Measurements from ENCODE around the gene ACOT6.
"Not testable (repeated sequence)": the region's sequence is repeated elsewhere in the genome, so short reads cannot be mapped to it uniquely, and the experiment has no call there.

Gene ACOT6

GRCh38 chr14:73567358-73567757, 45.0 kb upstream of the ACOT6 start:
- Histone ChIP-seq H3K27ac (ENCODE audit: low read depth, low read length, poor library complexity, severe bottlenecking) (no peak overlapping the region), H3K9me2 (ENCODE audit: low read depth, low read length) (no peaks in the 10 kb centered on the region), H3K4me2 (ENCODE audit: low read length) (peak overlapping the region; percentile 68; the same call in 1 of the 2 replicates), H3F3A (ENCODE audit: insufficient read depth, low read length) (peaks cover 3% of the 10 kb centered on the region; the same call in 1 of the 2 replicates), H3K9ac (ENCODE audit: low read length) (no peak overlapping the region), H3K4me1 (ENCODE audit: insufficient read depth, low read length, severe bottlenecking) (peaks cover 27% of the 10 kb centered on the region), H3K79me2 (ENCODE audit: insufficient read depth, low read length) (no peaks in the 10 kb centered on the region), H3K36me3 (ENCODE audit: insufficient read depth, low read length) (no peaks in the 10 kb centered on the region), H4K20me1 (ENCODE audit: insufficient read depth, low read length) (no peaks in the 10 kb centered on the region), H3K27me3 (ENCODE audit: insufficient read depth, low read length) (no peaks in the 10 kb centered on the region), H3K4me3 (ENCODE audit: low read depth, low read length, poor library complexity, severe bottlenecking) (no peak overlapping the region), H2AFZ (ENCODE audit: low read length) (no peak overlapping the region), H3K9me3 (ENCODE audit: low read length) (no peaks in the 10 kb centered on the region)
- TF ChIP-seq EZH2 (IDR thresholded peaks at IDR 0.05; ENCODE audit: borderline replicate concordance, low read length) (no peak), CTCF (IDR thresholded peaks at IDR 0.05; ENCODE audit: low read length) (no peak)

GRCh38 chr14:73567951-73568885, 44.1 kb upstream of the ACOT6 start:
- no peaks in the 10 kb centered on the region for H3K36me3 ChIP-seq (ENCODE audit: insufficient read depth, low read length)
- H4K20me1 ChIP-seq (ENCODE audit: insufficient read depth, low read length), result no peaks in the 10 kb centered on the region
- peak overlapping the region; percentile 68 for H3K4me2 ChIP-seq (ENCODE audit: low read length)
- no peaks in the 10 kb centered on the region for H3K9me3 ChIP-seq (ENCODE audit: low read length)
- H3K27ac ChIP-seq (ENCODE audit: low read depth, low read length, poor library complexity, severe bottlenecking), result peak overlapping the region; percentile 35
- no peak overlapping the region for H2AFZ ChIP-seq (ENCODE audit: low read length)
- H3K79me2 ChIP-seq (ENCODE audit: insufficient read depth, low read length), result no peaks in the 10 kb centered on the region
- peaks cover 3% of the 10 kb centered on the region; the same call in 1 of the 2 replicates for H3F3A ChIP-seq (ENCODE audit: insufficient read depth, low read length)
- TF ChIP-seq CTCF (IDR thresholded peaks at IDR 0.05; ENCODE audit: low read length), result no peak
- TF ChIP-seq EZH2 (IDR thresholded peaks at IDR 0.05; ENCODE audit: borderline replicate concordance, low read length), result no peak
- peak overlapping the region; percentile 62 for H3K4me3 ChIP-seq (ENCODE audit: low read depth, low read length, poor library complexity, severe bottlenecking)
- peaks cover 27% of the 10 kb centered on the region for H3K4me1 ChIP-seq (ENCODE audit: insufficient read depth, low read length, severe bottlenecking)
- H3K9ac ChIP-seq (ENCODE audit: low read length), result peak overlapping the region; percentile 68
- no peaks in the 10 kb centered on the region for H3K9me2 ChIP-seq (ENCODE audit: low read depth, low read length)
- no peaks in the 10 kb centered on the region for H3K27me3 ChIP-seq (ENCODE audit: insufficient read depth, low read length)

- H3F3A ChIP-seq (ENCODE audit: insufficient read depth, low read length); H3K9me2 ChIP-seq (ENCODE audit: low read depth, low read length); H4K20me1 ChIP-seq (ENCODE audit: insufficient read depth, low read length); H3K9me3 ChIP-seq (ENCODE audit: low read length); H2AFZ ChIP-seq (ENCODE audit: low read length); H3K27me3 ChIP-seq (ENCODE audit: insufficient read depth, low read length); H3K79me2 ChIP-seq (ENCODE audit: insufficient read depth, low read length); H3K36me3 ChIP-seq (ENCODE audit: insufficient read depth, low read length): not testable (repeated sequence)
- H3K4me2 ChIP-seq (ENCODE audit: low read length), result peak overlapping the region; percentile 68
- peaks cover 27% of the 10 kb centered on the region for H3K4me1 ChIP-seq (ENCODE audit: insufficient read depth, low read length, severe bottlenecking)
- peak overlapping the region; percentile 35 for H3K27ac ChIP-seq (ENCODE audit: low read depth, low read length, poor library complexity, severe bottlenecking)
- peak overlapping the region; percentile 62 for H3K4me3 ChIP-seq (ENCODE audit: low read depth, low read length, poor library complexity, severe bottlenecking)
- H3K9ac ChIP-seq (ENCODE audit: low read length), result peak overlapping the region; percentile 68
These were observed 43.5 kb upstream of the ACOT6 start for GRCh38 chr14:73568886-73569184.

GRCh38 chr14:73569185-73569958, 42.9 kb upstream of the ACOT6 start, which contains the start of gene ACOT2:
Gene ACOT2, plus strand, starts transcription at chr14:73569213. Its CDS starts 28 bp downstream, at chr14:73569241.
- not testable (repeated sequence) for H3K9me2 ChIP-seq (ENCODE audit: low read depth, low read length); H3K9me3 ChIP-seq (ENCODE audit: low read length); H3K79me2 ChIP-seq (ENCODE audit: insufficient read depth, low read length); H3F3A ChIP-seq (ENCODE audit: insufficient read depth, low read length); H3K27me3 ChIP-seq (ENCODE audit: insufficient read depth, low read length); H2AFZ ChIP-seq (ENCODE audit: low read length); H3K36me3 ChIP-seq (ENCODE audit: insufficient read depth, low read length); H4K20me1 ChIP-seq (ENCODE audit: insufficient read depth, low read length)
- Histone ChIP-seq H3K4me3 (ENCODE audit: low read depth, low read length, poor library complexity, severe bottlenecking) (peak within 1 kb of the TSS; percentile 62), H3K9ac (ENCODE audit: low read length) (peak within 1 kb of the TSS; percentile 68), H3K4me1 (ENCODE audit: insufficient read depth, low read length, severe bottlenecking) (peaks cover 27% of the 10 kb centered on the region), H3K4me2 (ENCODE audit: low read length) (peak within 1 kb of the TSS; percentile 68), H3K27ac (ENCODE audit: low read depth, low read length, poor library complexity, severe bottlenecking) (peak within 1 kb of the TSS; percentile 35)

Data from OCI-LY1 (cell line).